ENCODE results near the gene CALN1.

- no peak for TF ChIP-seq CTCF (IDR thresholded peaks at IDR 0.05; ENCODE audit: low read length)
- TF ChIP-seq EZH2phosphoT487 (IDR thresholded peaks at IDR 0.05; ENCODE audit: low read length), result no peak
These were observed 299.6 kb downstream of the CALN1 start for GRCh38 chr7:72112530-72112929.
